ENCODE measurements around the gene PPBP. TPM values are rescaled to one million over a fixed set of nuclear protein-coding genes. Genes with fewer than 3 reads are reported as not detected.

The PPBP gene
- total RNA-seq, 1 experiment from 2014 or later = not detected

DNA sequence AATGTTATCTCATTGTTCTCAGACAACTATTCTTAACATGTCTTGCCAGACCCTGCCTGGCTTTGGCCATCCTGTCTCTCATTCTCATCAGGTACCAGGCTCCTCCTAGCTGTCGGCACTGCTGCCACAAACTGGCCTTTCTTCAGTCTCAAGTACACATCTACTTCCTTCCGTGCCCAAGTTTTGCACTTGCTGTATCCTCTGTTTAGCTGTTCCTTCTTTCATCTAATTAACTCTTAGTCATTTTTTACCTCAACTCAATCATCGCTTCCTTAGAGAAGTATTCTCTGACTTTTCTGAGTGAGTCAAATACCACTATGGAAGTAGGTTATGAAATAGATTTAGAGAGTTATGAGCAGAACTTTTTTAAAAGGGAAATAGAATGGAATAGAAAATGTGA lies 30.8 kb upstream of the PPBP start (continued):
- TF ChIP-seq, protein P1, sequence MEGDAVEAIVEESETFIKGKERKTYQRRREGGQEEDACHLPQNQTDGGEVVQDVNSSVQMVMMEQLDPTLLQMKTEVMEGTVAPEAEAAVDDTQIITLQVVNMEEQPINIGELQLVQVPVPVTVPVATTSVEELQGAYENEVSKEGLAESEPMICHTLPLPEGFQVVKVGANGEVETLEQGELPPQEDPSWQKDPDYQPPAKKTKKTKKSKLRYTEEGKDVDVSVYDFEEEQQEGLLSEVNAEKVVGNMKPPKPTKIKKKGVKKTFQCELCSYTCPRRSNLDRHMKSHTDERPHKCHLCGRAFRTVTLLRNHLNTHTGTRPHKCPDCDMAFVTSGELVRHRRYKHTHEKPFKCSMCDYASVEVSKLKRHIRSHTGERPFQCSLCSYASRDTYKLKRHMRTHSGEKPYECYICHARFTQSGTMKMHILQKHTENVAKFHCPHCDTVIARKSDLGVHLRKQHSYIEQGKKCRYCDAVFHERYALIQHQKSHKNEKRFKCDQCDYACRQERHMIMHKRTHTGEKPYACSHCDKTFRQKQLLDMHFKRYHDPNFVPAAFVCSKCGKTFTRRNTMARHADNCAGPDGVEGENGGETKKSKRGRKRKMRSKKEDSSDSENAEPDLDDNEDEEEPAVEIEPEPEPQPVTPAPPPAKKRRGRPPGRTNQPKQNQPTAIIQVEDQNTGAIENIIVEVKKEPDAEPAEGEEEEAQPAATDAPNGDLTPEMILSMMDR (IDR thresholded peaks at IDR 0.05 in 2 of 3, conservative IDR thresholded peaks at IDR 0.05 in 1 of 3; ENCODE audit: borderline replicate concordance in 1 of 3, insufficient read depth in 1 of 3, low read depth in 2 of 3, low read length in 2 of 3) = no peak
- TF ChIP-seq FOSL1 (IDR thresholded peaks at IDR 0.05; ENCODE audit: low read depth) (no peak), EGR1 (IDR thresholded peaks at IDR 0.05; ENCODE audit: low read depth) (no peak)

DNA sequence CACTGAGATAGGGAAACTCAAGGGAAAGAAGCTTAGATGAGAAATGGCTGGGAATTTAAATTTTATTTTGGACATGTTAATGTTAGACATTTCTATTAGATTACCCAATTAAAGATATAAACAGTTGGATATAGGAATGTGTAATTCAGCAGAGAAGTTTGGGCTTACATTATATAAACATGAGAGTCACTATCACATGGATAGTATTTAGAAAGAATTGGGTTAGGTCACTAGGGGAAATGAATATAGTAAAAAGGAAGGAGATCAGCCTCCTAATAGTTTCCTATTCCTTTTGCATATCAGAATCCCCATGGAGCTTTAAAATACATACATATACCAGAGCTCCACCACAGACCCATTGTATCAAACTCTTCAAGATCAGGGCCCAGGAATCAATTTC lies 30.1 kb upstream of the PPBP start:
- H3K27me3 ChIP-seq (ENCODE audit: insufficient read depth, low read length) = no peaks in the 10 kb centered on the region
- no peaks in the 10 kb centered on the region for H3K9me3 ChIP-seq (ENCODE audit: control insufficient read depth in 1 of 2, insufficient read depth in 1 of 2, low read depth in 1 of 2, low read length in 2 of 2)
- H3K4me2 ChIP-seq (ENCODE audit: low read length) = no peak overlapping the region
- H3K27ac ChIP-seq (ENCODE audit: low read depth, low read length) = no peak overlapping the region
- POLR2A ChIA-PET = no interaction called here
- no peaks in the 10 kb centered on the region for H3K36me3 ChIP-seq (ENCODE audit: control insufficient read depth in 1 of 2, insufficient read depth in 2 of 2, low read length in 2 of 2)
- H3K4me3 ChIP-seq (replicated peaks in 1 of 2; ENCODE audit: low read depth in 1 of 2, low read length in 2 of 2) = no peak overlapping the region
- no peaks in the 10 kb centered on the region for H3K9me2 ChIP-seq (ENCODE audit: insufficient read depth)
- CTCF ChIA-PET = no interaction called here
- intact Hi-C loops (cut with micrococcal nuclease) = no loop called here
- H3K4me1 ChIP-seq (ENCODE audit: control insufficient read depth in 1 of 2, insufficient read depth in 2 of 2, low read length in 2 of 2) = no peaks in the 10 kb centered on the region
- DNase-seq (ENCODE audit: low read depth, low spot score) (no peak), ATAC-seq (no peak)
- no peak overlapping the region for H2AFZ ChIP-seq (ENCODE audit: low read depth, low read length, poor library complexity, severe bottlenecking)
- BruUV-seq (replicated peaks) = no TSS peak
- RAD21 ChIA-PET (ENCODE audit: low non-redundant PET in 1 of 2, low total read pairs in 2 of 2, uncharacterized antibody in 2 of 2, unreplicated experiment in 2 of 2) = no interaction called here
- no peak overlapping the region for H3K9ac ChIP-seq (ENCODE audit: low read length)
- no peaks in the 10 kb centered on the region for H4K20me1 ChIP-seq (ENCODE audit: insufficient read depth)
- no peaks in the 10 kb centered on the region for H3K79me2 ChIP-seq (ENCODE audit: insufficient read depth, low read length)
- TF ChIP-seq TCF7L2 (IDR thresholded peaks at IDR 0.05; ENCODE audit: borderline replicate concordance, extremely low read depth, insufficient read depth, insufficient read length) (no peak), POLR2A (IDR thresholded peaks at IDR 0.05; ENCODE audit: borderline replicate concordance, extremely low read depth, insufficient read depth, insufficient read length) (no peak), EZH2 (IDR thresholded peaks at IDR 0.05) (no peak), JUND (IDR thresholded peaks at IDR 0.05) (no peak), CBX3 (IDR thresholded peaks at IDR 0.05; ENCODE audit: low read depth) (no peak), YY1 (IDR thresholded peaks at IDR 0.05; ENCODE audit: extremely low read depth, insufficient replicate concordance, low read depth, low read length) (no peak), EZH2phosphoT487 (IDR thresholded peaks at IDR 0.05; ENCODE audit: borderline replicate concordance) (no peak), SRF (IDR thresholded peaks at IDR 0.05; ENCODE audit: low read depth) (no peak), FOSL1 (IDR thresholded peaks at IDR 0.05; ENCODE audit: low read depth) (no peak), CEBPB (IDR thresholded peaks at IDR 0.05; ENCODE audit: low read depth) (no peak)
- TF ChIP-seq, protein P2, sequence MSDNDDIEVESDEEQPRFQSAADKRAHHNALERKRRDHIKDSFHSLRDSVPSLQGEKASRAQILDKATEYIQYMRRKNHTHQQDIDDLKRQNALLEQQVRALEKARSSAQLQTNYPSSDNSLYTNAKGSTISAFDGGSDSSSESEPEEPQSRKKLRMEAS (IDR thresholded peaks at IDR 0.05) = no peak
- TF ChIP-seq, protein P3, sequence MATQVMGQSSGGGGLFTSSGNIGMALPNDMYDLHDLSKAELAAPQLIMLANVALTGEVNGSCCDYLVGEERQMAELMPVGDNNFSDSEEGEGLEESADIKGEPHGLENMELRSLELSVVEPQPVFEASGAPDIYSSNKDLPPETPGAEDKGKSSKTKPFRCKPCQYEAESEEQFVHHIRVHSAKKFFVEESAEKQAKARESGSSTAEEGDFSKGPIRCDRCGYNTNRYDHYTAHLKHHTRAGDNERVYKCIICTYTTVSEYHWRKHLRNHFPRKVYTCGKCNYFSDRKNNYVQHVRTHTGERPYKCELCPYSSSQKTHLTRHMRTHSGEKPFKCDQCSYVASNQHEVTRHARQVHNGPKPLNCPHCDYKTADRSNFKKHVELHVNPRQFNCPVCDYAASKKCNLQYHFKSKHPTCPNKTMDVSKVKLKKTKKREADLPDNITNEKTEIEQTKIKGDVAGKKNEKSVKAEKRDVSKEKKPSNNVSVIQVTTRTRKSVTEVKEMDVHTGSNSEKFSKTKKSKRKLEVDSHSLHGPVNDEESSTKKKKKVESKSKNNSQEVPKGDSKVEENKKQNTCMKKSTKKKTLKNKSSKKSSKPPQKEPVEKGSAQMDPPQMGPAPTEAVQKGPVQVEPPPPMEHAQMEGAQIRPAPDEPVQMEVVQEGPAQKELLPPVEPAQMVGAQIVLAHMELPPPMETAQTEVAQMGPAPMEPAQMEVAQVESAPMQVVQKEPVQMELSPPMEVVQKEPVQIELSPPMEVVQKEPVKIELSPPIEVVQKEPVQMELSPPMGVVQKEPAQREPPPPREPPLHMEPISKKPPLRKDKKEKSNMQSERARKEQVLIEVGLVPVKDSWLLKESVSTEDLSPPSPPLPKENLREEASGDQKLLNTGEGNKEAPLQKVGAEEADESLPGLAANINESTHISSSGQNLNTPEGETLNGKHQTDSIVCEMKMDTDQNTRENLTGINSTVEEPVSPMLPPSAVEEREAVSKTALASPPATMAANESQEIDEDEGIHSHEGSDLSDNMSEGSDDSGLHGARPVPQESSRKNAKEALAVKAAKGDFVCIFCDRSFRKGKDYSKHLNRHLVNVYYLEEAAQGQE (IDR thresholded peaks at IDR 0.05; ENCODE audit: low read depth) = no peak
- TF ChIP-seq, protein P4, sequence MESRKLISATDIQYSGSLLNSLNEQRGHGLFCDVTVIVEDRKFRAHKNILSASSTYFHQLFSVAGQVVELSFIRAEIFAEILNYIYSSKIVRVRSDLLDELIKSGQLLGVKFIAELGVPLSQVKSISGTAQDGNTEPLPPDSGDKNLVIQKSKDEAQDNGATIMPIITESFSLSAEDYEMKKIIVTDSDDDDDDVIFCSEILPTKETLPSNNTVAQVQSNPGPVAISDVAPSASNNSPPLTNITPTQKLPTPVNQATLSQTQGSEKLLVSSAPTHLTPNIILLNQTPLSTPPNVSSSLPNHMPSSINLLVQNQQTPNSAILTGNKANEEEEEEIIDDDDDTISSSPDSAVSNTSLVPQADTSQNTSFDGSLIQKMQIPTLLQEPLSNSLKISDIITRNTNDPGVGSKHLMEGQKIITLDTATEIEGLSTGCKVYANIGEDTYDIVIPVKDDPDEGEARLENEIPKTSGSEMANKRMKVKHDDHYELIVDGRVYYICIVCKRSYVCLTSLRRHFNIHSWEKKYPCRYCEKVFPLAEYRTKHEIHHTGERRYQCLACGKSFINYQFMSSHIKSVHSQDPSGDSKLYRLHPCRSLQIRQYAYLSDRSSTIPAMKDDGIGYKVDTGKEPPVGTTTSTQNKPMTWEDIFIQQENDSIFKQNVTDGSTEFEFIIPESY (IDR thresholded peaks at IDR 0.05; ENCODE audit: extremely low read depth, insufficient replicate concordance, low read length) = no peak
- TF ChIP-seq, protein P1 (IDR thresholded peaks at IDR 0.05 in 2 of 3, conservative IDR thresholded peaks at IDR 0.05 in 1 of 3; ENCODE audit: borderline replicate concordance in 1 of 3, insufficient read depth in 1 of 3, low read depth in 2 of 3, low read length in 2 of 3) = no peak
